GM12892 (cell line): ENCODE measurements around the gene ITGB8.

Source experiments
- DNase-seq: peaks from one replicate; pipeline ENCODE4 v3.0.0; 2011; ENCODE audit not compliant: insufficient read length
- FAIRE-seq: peaks from 2 replicates; lab custom pipeline; 2011; peaks lifted over from hg19 to GRCh38; lab: Jason Lieb, UNC
- POLR2A ChIP-seq: IDR thresholded peaks from 2 replicates; pipeline ENCODE4 v1.6.1; 2011; ENCODE audit warnings: low read depth, low read length, control low read depth
- POLR2AphosphoS5 ChIP-seq: IDR thresholded peaks from 2 replicates; pipeline ENCODE4 v1.6.1; 2011; ENCODE audit warnings: low read depth, low read length, control low read depth
- TAF1 ChIP-seq: IDR thresholded peaks from 2 replicates; pipeline ENCODE4 v1.6.1; 2011; ENCODE audit warnings: low read depth, mild to moderate bottlenecking, control low read depth, low read length, borderline replicate concordance

Gene ITGB8

DNA sequence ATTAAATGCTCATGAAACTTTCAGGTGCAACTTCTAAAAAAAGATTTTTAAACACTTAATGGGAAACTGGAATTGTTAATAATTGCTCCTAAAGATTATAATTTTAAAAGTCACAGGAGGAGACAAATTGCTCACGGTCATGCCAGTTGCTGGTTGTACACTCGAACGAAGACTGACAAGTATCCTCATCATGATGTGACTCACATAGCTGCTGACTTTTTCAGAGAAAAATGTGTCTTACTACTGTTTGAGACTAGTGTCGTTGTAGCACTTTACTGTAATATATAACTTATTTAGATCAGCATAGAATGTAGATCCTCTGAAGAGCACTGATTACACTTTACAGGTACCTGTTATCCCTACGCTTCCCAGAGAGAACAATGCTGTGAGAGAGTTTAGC, 79.3 kb downstream of the ITGB8 start:
- no peak for FAIRE-seq
- no peak for DNase-seq
- no peak for TF ChIP-seq TAF1
- no peak for TF ChIP-seq POLR2AphosphoS5

DNA sequence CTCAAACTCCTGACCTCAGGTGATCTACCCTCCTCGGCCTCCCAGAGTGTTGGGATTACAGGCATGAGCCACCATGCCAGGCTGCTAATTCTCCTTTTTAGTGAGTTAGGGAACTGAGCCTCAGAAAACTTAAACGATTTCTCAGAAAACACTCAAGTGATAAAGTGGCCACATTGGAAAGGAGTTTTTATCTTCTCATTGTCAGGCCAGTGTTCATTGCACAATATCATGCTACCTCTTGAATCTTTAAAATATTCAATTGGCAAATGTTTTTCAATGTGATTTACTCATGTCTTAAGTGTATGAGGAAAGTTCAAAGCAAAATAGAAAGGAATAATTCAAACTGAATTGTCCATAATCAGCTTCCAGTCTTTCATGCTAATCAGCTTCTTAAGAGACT, 80.7 kb downstream of the ITGB8 start:
- FAIRE-seq (no peak), DNase-seq (no peak)
- no peak for TF ChIP-seq POLR2A
- TF ChIP-seq POLR2AphosphoS5, result no peak
- TF ChIP-seq TAF1, result no peak

DNA sequence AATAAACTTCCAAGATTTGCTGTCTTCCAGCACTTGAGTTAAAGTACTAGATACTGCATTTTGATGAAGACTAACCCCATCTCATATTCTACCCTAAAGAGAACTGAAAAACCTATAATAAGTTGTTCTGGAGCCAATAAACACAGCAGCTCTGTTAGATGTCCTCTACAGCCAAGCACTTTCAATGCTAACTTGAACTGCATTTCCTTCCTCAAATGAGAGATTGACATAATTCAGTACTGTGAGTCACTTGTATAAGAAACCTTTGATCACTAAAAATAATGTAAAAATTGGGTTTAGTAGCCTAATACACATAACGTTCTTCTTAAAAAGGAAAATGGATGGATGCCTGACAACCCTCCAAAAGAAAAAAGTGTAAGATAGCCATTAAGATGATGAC, 81.3 kb downstream of the ITGB8 start:
- FAIRE-seq (no peak), DNase-seq (no peak)
- TF ChIP-seq POLR2A, result no peak
- no peak for TF ChIP-seq POLR2AphosphoS5
- TF ChIP-seq TAF1, result no peak

DNA sequence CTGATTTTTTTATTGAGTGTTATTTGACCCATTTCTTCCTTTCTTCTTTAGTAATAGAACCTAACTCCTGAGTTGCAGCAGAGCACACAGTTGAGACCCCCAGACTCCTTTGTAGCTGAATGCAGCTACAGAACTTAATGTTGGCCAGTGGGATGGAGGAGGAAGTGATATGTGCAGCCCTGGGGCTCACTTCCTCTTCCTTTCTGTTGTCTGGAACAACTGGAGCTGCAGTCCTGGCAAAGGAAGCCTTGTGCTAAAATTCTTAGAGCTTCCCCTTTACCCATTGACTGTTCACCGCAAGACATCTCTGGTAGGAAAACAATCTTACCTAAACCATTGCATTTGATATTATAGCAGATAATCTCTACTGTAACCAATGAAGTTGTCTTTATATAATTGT, 86.6 kb downstream of the ITGB8 start:
- DNase-seq (no peak), FAIRE-seq (no peak)
- TF ChIP-seq POLR2AphosphoS5, result no peak
- no peak for TF ChIP-seq TAF1
- TF ChIP-seq POLR2A, result no peak

DNA sequence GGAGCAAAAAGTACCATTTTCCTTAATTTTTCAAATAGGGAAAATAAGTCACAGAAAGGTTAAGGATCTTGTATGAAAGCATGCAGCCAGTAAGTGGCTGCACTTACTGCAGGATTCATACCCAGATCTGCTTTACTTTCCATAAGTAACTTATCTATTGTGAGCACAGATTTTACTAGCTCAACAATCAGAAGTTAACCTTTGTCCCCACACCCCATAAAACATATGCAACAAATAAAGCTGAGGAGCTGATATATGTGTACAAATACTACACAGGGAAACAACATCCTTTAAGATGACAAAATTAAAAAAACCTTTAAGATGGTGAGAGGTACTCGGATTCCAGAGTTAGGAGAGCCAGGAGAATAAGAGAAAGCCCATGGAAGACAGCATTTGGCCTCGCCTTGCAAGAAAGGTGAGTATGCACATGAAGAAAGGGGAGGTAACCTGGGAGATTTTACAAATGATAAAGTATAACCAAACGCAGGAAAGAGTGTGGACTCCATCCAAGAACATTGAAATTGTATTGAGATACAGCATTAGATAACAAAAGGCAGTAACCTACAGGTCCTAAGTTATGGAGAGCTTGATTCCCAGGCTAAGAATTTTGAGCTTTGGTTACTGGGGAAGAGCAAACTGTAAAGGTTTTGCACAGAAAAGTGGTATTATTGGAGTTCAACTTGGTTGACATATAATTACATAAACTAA, 87.1 kb downstream of the ITGB8 start:
- FAIRE-seq (no peak), DNase-seq (no peak)
- TF ChIP-seq POLR2AphosphoS5 (no peak), POLR2A (no peak), TAF1 (no peak)

DNA sequence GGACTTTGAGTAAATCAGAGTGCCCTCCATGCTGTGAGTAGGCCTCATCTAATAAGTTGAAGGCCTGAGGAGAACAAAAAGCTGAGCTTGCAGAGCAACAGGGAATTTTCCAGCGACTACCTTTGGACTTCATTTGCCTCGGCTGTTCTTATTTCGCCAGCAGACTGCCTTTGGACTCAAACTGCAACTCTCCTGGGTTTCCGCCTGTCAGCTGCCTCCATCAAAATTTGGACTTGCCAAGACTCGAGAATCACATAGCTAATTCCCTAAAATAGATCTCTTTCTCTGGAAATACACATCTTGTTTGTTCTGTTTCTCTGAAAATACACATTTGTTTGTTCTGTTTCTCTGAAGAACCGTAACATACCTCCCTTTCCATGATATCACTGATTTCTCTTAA, 93.8 kb downstream of the ITGB8 start:
- no peak for DNase-seq
- FAIRE-seq, result no peak
- TF ChIP-seq POLR2A (no peak), TAF1 (no peak), POLR2AphosphoS5 (no peak)

DNA sequence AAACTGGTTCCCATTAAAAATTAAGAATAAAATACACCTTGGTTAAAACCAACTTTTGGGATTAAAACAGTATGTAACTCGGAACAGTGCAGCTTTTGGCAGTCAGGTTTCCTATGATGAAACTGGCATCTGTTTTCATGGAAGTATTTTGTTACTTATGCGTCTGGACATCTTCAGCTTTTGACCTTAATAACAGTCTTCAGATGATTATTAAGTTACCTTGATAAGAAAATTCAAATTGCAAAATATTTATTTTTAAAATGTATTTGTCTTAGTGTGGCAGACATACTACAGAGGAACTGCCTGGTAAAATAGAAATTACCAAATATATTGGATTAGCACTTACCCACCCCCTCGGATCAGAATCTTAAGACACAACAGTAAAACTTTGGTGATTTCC, 100.0 kb downstream of the ITGB8 start:
- TF ChIP-seq TAF1 (no peak), POLR2AphosphoS5 (no peak), POLR2A (no peak)
- FAIRE-seq (no peak), DNase-seq (no peak)

DNA sequence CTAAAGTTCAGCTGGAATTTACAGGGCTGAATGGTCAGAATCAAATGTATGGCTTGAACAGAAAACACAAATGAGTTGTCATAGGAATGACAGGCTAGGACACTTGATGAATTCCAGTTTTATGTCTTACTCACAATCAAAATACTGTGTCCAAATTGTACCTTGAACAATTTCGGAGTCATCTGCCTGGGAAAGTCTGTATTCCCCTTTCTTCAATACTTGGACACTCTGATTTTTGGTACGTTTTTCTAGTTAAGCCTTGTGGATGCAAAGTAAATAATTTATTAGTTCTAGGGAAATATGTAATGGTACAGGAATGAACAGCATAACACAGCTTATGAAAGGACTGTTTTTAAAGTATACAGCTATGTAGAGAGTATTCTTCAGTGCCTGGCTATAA, 100.4 kb downstream of the ITGB8 start:
- no peak for FAIRE-seq

DNA sequence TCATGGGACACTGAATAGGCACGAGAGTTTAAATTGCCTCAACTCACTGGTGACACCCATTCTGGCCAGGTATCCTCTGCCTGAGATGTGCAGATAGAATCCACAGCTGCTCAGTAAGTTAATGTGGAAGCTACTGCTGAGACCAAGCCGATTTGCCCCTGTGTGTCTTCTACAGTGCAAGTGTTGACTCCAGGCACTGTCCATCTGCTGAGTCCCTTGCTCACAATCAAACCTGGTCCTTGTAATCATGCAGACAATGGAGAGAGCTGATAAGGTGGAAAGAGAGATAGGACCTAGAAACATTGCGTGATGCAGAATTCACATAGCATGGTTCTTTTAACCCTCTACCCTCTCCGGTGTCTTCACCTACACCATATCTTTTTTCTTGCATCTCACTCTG, 101.4 kb downstream of the ITGB8 start:
- FAIRE-seq, result no peak
- TF ChIP-seq POLR2A, result no peak
- TF ChIP-seq TAF1, result no peak
- TF ChIP-seq POLR2AphosphoS5, result no peak
- no peak for DNase-seq

More for the DNA sequence above, 100.4 kb downstream of the ITGB8 start:
- DNase-seq, result no peak
- TF ChIP-seq POLR2A, result no peak
- no peak for TF ChIP-seq POLR2AphosphoS5
- TF ChIP-seq TAF1, result no peak

DNA sequence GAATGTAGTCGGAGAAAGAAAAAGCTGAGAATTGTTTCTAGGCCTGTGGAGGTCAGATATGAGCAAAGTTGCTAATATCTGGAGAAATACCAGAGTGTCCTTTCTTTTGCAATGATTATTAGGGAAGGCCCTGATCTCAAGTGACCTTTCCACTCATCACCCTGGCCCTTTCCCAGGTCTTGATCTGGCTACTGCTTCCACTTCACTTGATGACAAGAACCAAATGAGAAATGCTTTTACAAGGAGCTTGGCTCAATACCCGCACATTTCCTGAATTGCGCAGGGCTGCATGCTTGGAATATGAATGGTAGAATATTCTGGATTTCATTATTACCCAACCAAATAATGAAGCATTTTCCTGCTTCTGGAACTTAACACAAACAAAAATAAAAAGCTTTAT, 104.6 kb downstream of the ITGB8 start:
- FAIRE-seq (no peak), DNase-seq (no peak)
- TF ChIP-seq POLR2AphosphoS5 (no peak), TAF1 (no peak), POLR2A (no peak)

DNA sequence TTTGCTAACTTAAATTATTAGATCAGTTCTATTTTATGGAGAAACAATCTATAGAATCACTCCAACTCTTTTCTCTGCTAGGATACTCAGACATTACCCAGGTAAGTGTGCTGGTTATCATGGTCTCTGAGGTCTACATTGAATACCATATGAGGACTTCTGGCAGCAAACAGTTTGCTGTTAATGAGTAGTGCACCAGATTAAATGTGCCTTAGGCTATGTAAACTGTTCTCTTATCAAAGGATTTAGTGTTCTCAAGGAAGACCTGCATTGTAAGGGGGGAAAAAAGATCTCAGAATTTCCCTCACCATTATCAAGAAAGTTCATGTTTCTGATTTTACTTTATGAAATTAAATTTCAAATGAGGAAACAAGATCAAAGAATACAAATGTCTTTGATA, 107.5 kb downstream of the ITGB8 start:
- FAIRE-seq, result peak; percentile 14
- no peak for DNase-seq

DNA sequence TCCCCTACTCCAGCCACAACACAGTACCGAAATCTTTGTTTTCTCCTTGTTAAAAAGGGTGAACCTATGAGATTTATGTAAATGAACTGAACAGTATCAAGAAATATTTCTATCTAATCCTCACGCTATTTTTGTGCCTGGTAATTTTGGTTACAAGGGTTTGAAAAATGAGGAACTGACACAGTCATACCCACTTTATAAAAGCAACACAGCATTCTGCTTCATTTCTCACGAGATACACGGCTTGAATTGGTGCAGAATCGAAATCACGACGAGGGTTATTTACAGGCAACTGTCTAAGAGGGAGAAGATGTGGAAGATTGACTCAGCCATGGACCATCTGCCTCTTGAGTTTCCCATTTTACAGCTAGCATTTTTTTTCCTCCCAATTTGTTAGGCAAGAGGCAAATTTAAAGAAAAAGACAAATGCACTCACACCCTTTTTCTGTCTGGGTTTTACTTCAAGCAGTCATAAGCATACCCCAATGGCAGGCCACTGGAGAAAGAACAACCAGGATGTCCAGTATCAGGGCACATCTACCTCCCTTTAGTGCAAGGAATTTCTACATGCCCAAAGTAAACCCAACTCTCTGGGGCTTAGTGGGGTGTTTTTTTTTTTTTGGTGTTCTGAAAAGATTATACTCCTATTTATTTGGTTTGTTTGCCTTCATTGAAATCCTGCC, 108.1 kb downstream of the ITGB8 start:
- FAIRE-seq, result peak; percentile 50
- DNase-seq, result no peak
- no peak for TF ChIP-seq POLR2AphosphoS5
- no peak for TF ChIP-seq TAF1
- TF ChIP-seq POLR2A, result no peak

More for the DNA sequence above, 107.5 kb downstream of the ITGB8 start:
- TF ChIP-seq TAF1, result no peak
- TF ChIP-seq POLR2AphosphoS5, result no peak
- no peak for TF ChIP-seq POLR2A
